Nephron (organoid): ENCODE measurements around the gene RGS10.

ENCODE experiments used
- H3K27ac Mint-ChIP-seq, 3 experiments: 2 replicates each; pipeline ENCODE4 v1.8.0; 2020; ENCODE audit warnings: mixed read lengths in 3 of 3, mild to moderate bottlenecking in 2 of 3, moderate library complexity in 1 of 3
- H3K27me3 Mint-ChIP-seq: 2 replicates; pipeline ENCODE4 v1.8.0; 2021; ENCODE audit warnings: low read depth, mild to moderate bottlenecking, moderate library complexity, mixed read lengths
- H3K36me3 Mint-ChIP-seq: 2 replicates; pipeline ENCODE4 v1.8.0; 2020; ENCODE audit warnings: low read depth, mixed read lengths
- H3K4me1 Mint-ChIP-seq: 2 replicates; pipeline ENCODE4 v1.8.0; 2020; ENCODE audit warnings: mixed read lengths
- H3K4me3 Mint-ChIP-seq, 3 experiments: 2 replicates each; pipeline ENCODE4 v1.8.0; 2020; ENCODE audit warnings: mild to moderate bottlenecking in 3 of 3, mixed read lengths in 3 of 3, moderate library complexity in 2 of 3
- H3K9me3 Mint-ChIP-seq: 2 replicates; pipeline ENCODE4 v1.8.0; 2020; ENCODE audit warnings: mixed read lengths
- CTCF ChIP-seq, 3 experiments: fragments of 200-600 bp; sonication (generic); IDR thresholded peaks; one replicate each; pipeline ENCODE4 v1.5.0; 2021; ENCODE audit warnings: antibody characterized with exemption in 3 of 3; ENCODE audit not compliant: unreplicated experiment in 3 of 3

RGS10 gene

DNA sequence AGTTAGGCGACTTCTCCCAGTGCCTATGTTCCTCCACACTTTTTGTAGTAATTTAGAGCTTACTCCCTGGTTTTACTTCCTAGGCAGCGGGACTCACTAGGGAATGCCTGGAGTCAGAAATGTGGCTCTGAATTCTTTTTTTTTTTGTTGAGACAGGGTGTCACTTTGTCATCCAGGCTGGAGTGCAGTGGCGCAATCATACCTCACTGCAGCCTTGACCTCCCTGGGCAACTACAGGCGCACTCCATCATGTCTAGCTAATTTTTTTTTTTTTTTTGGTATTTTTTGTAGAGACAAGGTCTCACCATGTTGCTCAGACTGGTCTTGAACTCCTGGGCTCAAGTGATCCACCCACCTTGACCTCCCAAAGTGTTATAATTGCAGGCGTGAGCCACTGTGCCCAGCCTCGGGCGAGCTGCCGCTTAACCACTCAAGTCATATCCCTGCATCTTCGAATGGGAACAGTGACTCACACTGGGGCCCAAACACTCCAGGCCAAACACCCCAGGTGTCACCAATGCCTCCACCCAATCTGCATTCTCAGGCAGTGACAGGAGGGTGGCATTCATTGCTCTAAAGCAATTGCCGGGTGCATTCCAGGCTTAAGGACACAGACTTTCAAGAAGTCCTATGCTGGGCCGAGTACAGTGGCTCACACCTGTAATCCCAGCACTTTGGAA lies 19.6 kb downstream of the RGS10 start:
- peaks cover 30% of the 10 kb centered on the region for H3K4me1 Mint-ChIP-seq
- TF ChIP-seq CTCF (IDR thresholded peaks at IDR 0.05; ENCODE audit: unreplicated experiment in 3 of 3), result no peak
- no peaks in the 10 kb centered on the region for H3K9me3 Mint-ChIP-seq
- H3K4me3 Mint-ChIP-seq, result no peak overlapping the region
- H3K36me3 Mint-ChIP-seq, result no peaks in the 10 kb centered on the region
- H3K27ac Mint-ChIP-seq, result no peak overlapping the region
- peaks cover 30% of the 10 kb centered on the region for H3K27me3 Mint-ChIP-seq

DNA sequence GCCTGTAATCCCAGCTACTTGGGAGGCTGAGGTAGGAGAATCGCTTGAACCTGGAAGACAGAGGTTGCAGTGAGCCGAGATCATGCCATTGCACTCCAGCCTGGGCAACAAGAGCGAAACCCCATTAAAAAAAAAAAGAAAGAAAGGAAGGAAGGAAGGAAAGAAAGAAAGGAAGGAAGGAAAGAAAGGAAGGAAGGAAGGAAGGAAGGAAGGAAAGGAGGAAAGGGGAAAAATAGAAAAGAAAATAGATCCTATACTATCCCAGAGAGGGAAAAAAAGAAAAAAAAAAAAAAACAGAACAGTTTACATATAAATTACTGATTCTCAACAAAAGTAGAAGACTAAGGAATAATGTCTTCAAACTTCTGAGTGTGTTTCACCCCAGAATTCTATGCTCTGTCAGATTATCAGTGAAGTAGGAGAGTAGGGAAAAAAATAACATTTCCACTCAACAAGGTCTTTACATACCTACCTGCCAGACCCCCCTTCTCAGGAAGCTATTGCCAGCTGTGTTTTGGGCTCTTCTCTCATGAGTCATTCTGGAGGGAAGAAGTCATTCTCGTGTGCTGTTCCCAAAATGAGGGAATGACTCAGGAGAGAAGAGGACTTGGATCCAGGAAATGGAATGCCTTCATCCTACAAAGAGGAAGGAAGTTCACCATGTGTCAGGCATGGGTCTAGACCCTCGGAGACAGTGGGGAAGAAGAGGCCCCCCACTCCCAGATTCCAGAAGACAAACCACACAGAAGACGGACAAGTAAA lies 20.9 kb downstream of the RGS10 start:
- Mint-ChIP-seq H3K4me1 (peaks cover 22% of the 10 kb centered on the region), H3K4me3 (no peak overlapping the region), H3K36me3 (no peaks in the 10 kb centered on the region), H3K27ac (no peak overlapping the region), H3K27me3 (peaks cover 27% of the 10 kb centered on the region), H3K9me3 (no peaks in the 10 kb centered on the region)
- no peak for TF ChIP-seq CTCF (IDR thresholded peaks at IDR 0.05; ENCODE audit: unreplicated experiment in 3 of 3)

- peaks cover 9% of the 10 kb centered on the region for H3K4me1 Mint-ChIP-seq
- no peak overlapping the region for H3K4me3 Mint-ChIP-seq
- H3K36me3 Mint-ChIP-seq, result no peaks in the 10 kb centered on the region
- peaks cover 27% of the 10 kb centered on the region for H3K27me3 Mint-ChIP-seq
- H3K9me3 Mint-ChIP-seq, result no peaks in the 10 kb centered on the region
- no peak for TF ChIP-seq CTCF (IDR thresholded peaks at IDR 0.05; ENCODE audit: unreplicated experiment in 3 of 3)
- H3K27ac Mint-ChIP-seq, result peak overlapping the region in 1 of 3 experiments; percentile 3
Measured at GRCh38 chr10:119520283-119520682, 22.2 kb downstream of the RGS10 start.

DNA sequence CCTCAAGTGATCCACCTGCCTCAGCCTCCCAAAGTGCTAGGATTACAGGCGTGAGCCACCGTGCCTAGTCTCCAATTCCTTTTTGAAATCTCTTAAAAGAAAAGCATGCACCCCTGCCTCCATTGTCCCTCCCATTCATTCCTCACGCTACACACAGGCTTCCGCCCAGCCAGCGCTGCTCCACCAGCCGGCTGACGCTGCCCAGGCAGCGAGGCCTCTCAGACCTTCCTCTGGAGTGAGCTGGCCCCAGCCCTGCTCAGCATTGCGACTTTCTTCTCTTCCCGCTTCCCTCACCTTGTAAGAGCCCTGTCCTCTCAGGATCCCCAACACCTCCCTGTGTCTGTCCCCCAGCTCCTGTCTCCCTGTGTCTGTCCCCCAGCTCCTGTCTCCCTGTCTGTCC lies 23.6 kb downstream of the RGS10 start:
- Mint-ChIP-seq H3K4me1 (peaks cover 8% of the 10 kb centered on the region), H3K36me3 (no peaks in the 10 kb centered on the region), H3K27ac (peak overlapping the region in 1 of 3 experiments; percentile 14), H3K27me3 (peaks cover 30% of the 10 kb centered on the region), H3K9me3 (no peaks in the 10 kb centered on the region), H3K4me3 (no peak overlapping the region)
- no peak for TF ChIP-seq CTCF (IDR thresholded peaks at IDR 0.05; ENCODE audit: unreplicated experiment in 3 of 3)

DNA sequence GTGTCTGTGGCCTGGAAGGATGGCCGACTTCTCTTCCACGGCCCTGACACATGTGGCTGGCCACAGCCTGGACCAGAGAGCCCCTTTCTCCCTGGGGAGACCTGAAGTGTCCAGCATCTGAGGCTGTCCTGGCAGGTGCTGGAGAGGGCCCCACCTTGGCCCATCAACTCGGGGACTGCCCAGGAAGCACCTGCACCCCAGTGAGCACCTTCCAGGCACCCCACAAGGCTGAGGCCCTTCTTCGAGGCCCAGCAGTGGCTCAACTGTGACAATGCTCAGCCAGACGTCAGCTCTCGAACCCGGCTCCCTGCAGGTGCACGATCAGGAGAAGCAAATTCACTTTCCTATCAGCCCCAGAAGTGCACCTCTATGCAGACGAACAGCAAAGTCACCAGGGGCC lies 24.3 kb downstream of the RGS10 start:
- Mint-ChIP-seq H3K4me1 (peaks cover 8% of the 10 kb centered on the region), H3K9me3 (no peaks in the 10 kb centered on the region), H3K4me3 (no peak overlapping the region), H3K36me3 (no peaks in the 10 kb centered on the region), H3K27me3 (peaks cover 30% of the 10 kb centered on the region), H3K27ac (no peak overlapping the region)
- no peak for TF ChIP-seq CTCF (IDR thresholded peaks at IDR 0.05; ENCODE audit: unreplicated experiment in 3 of 3)
